ENCODE measurements around the gene OOSP1.
"Not testable (repeated sequence)": the region's sequence is repeated elsewhere in the genome, so short reads cannot be mapped to it uniquely, and the experiment has no call there.

Gene OOSP1

GRCh38 chr11:59900366-59901126 is 37.7 kb upstream of the OOSP1 start:
- H3K4me3 ChIP-seq (ENCODE audit: low read depth, low read length): no peak overlapping the region
- no peak for DNase-seq (ENCODE audit: low read depth)
- TF ChIP-seq, protein P1, sequence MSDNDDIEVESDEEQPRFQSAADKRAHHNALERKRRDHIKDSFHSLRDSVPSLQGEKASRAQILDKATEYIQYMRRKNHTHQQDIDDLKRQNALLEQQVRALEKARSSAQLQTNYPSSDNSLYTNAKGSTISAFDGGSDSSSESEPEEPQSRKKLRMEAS (IDR thresholded peaks at IDR 0.05; ENCODE audit: low read depth, low read length): no peak

GRCh38 chr11:59901306-59901705 is 36.9 kb upstream of the OOSP1 start:
- H3K4me3 ChIP-seq (ENCODE audit: low read depth, low read length): no peak overlapping the region
- TF ChIP-seq POLR2A (IDR thresholded peaks at IDR 0.05; ENCODE audit: extremely low read depth, insufficient read length) (no peak), MYC (IDR thresholded peaks at IDR 0.05; ENCODE audit: low read depth, low read length) (no peak)
- TF ChIP-seq, protein P1 (IDR thresholded peaks at IDR 0.05; ENCODE audit: low read depth, low read length): no peak
- TF ChIP-seq, protein P2, sequence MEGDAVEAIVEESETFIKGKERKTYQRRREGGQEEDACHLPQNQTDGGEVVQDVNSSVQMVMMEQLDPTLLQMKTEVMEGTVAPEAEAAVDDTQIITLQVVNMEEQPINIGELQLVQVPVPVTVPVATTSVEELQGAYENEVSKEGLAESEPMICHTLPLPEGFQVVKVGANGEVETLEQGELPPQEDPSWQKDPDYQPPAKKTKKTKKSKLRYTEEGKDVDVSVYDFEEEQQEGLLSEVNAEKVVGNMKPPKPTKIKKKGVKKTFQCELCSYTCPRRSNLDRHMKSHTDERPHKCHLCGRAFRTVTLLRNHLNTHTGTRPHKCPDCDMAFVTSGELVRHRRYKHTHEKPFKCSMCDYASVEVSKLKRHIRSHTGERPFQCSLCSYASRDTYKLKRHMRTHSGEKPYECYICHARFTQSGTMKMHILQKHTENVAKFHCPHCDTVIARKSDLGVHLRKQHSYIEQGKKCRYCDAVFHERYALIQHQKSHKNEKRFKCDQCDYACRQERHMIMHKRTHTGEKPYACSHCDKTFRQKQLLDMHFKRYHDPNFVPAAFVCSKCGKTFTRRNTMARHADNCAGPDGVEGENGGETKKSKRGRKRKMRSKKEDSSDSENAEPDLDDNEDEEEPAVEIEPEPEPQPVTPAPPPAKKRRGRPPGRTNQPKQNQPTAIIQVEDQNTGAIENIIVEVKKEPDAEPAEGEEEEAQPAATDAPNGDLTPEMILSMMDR (IDR thresholded peaks at IDR 0.05; ENCODE audit: low read depth, low read length): no peak
- DNase-seq (ENCODE audit: low read depth): peak; percentile 9

DNA sequence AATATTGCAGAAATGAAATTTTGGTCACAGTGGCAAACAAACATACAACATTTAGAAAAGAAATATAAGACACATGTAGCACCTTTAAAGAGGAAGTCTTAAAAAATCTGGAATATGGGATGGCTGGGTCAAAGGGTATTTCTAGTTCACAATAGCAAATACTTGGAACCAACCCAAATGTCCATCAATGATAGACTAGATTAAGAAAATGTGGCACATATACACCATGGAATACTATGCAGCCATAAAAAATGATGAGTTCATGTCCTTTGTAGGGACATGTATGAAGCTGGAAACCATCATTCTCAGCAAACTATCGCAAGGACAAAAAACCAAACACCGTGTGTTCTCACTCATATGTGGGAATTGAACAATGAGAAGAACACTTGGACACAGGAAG is 34.7 kb upstream of the OOSP1 start:
- H3K4me3 ChIP-seq (ENCODE audit: low read depth, low read length); DNase-seq (ENCODE audit: low read depth): not testable (repeated sequence)

GRCh38 chr11:59918480-59918879 is 19.8 kb upstream of the OOSP1 start:
- TF ChIP-seq, protein P2 (IDR thresholded peaks at IDR 0.05; ENCODE audit: low read depth, low read length): no peak
- TF ChIP-seq, protein P1 (IDR thresholded peaks at IDR 0.05; ENCODE audit: low read depth, low read length): no peak
- TF ChIP-seq POLR2A (IDR thresholded peaks at IDR 0.05; ENCODE audit: extremely low read depth, insufficient read length) (no peak), MYC (IDR thresholded peaks at IDR 0.05; ENCODE audit: low read depth, low read length) (no peak)
- DNase-seq (ENCODE audit: low read depth): no peak
- H3K4me3 ChIP-seq (ENCODE audit: low read depth, low read length): no peak overlapping the region

DNA sequence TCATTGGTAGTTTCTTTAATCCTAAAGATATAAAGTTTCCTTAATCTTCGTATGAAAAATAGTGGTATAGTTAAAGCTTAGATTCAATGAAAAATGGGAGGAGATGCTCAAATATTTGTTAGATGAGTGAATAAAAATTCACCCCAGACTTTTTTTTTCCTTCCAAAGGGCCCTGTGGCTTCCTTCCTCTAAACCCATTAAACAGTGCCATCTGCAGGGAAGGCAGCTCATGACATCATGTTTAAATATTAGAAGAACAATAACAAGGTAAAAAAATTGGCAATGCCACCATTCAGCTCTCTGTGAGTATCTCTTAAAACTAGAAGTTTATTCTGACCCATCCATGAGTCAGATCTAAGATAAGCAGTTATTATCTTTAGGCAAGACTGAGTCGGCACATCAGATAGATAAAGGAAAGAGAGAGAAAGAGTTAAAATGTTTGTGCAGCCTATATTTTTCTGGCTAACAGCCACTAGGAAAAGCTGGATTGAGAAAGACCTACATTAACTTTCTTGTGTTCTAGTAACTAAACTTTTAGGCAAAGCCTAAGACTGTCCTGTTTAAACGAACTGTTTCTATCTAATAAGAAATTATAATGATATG is 19.1 kb upstream of the OOSP1 start:
- no peak for TF ChIP-seq POLR2A (IDR thresholded peaks at IDR 0.05; ENCODE audit: extremely low read depth, insufficient read length)
- no peak for TF ChIP-seq MYC (IDR thresholded peaks at IDR 0.05; ENCODE audit: low read depth, low read length)
- TF ChIP-seq, protein P2 (IDR thresholded peaks at IDR 0.05; ENCODE audit: low read depth, low read length): peak; percentile 33
- H3K4me3 ChIP-seq (ENCODE audit: low read depth, low read length): no peak overlapping the region
- DNase-seq (ENCODE audit: low read depth): peak; percentile 56

DNA sequence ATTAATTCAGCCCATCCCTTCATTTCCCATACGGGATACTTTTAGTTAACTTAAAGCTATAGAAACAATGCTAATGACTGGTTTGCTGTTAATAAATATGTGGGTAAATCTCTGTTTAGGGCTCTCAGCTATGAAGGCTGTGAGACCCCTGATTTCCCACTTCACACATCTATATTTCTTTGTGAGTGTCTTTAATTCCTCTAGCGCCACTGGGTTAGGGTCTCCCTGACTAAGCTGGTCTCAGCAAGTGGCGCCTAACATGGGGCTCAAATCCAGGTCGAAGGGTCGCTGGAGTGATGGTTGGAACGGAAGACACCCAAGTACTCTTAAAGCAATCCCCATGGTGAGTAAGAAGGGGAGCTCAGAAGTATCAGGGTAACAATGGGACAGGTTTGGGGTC is 14.4 kb upstream of the OOSP1 start:
- peak; percentile 19 for DNase-seq (ENCODE audit: low read depth)
- TF ChIP-seq MYC (IDR thresholded peaks at IDR 0.05; ENCODE audit: low read depth, low read length) (no peak), POLR2A (IDR thresholded peaks at IDR 0.05; ENCODE audit: extremely low read depth, insufficient read length) (no peak)
- TF ChIP-seq, protein P1 (IDR thresholded peaks at IDR 0.05; ENCODE audit: low read depth, low read length): no peak
- TF ChIP-seq, protein P2 (IDR thresholded peaks at IDR 0.05; ENCODE audit: low read depth, low read length): no peak
- H3K4me3 ChIP-seq (ENCODE audit: low read depth, low read length): no peak overlapping the region

DNA sequence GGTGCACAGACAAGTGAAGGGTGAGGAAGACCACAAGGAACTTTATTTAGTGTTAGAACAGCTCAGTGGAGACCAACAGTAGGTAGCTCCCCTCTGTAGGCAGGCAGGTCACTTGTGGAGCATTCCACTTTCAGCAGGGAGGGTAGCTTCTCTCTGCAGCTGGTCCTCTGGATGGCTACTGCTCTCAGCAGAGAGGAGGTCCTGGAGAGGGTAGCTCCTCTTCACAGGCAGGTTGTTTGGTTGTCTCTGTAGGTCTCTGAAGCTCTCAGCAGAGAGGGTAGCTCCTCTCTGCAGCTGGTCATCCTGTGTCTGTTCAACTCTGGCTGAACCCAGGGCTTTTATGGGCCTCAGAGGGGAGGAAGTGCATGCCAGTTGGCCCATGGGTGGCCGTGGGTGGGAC is 6.5 kb upstream of the OOSP1 start:
- TF ChIP-seq, protein P2 (IDR thresholded peaks at IDR 0.05; ENCODE audit: low read depth, low read length): no peak
- TF ChIP-seq, protein P1 (IDR thresholded peaks at IDR 0.05; ENCODE audit: low read depth, low read length): no peak
- TF ChIP-seq MYC (IDR thresholded peaks at IDR 0.05; ENCODE audit: low read depth, low read length) (no peak), POLR2A (IDR thresholded peaks at IDR 0.05; ENCODE audit: extremely low read depth, insufficient read length) (no peak)

More for the DNA sequence above, 6.5 kb upstream of the OOSP1 start:
- no peak overlapping the region for H3K4me3 ChIP-seq (ENCODE audit: low read depth, low read length)
- no peak for DNase-seq (ENCODE audit: low read depth)

All from NB4 (cell line).